HEK293 (cell line): ENCODE measurements around the gene AK1.

ENCODE experiments used
- CTCF ChIA-PET: fragments of 350-600 bp; formaldehyde crosslinking; extraction: SDS; loops from one replicate; lab custom pipeline; 2021; ENCODE audit warnings: antibody characterized with exemption; lab: Yijun Ruan, JAX
- POLR2A ChIA-PET: fragments of 300-600 bp; formaldehyde crosslinking; extraction: SDS; loops from one replicate; lab custom pipeline; 2020; ENCODE audit warnings: antibody characterized with exemption, inconsistent platforms; lab: Yijun Ruan, JAX
- H3K27ac ChIP-seq: fragments of 200-500 bp; sonication (Bioruptor generic); 2 replicates; pipeline ENCODE4 v1.5.1; 2014; ENCODE audit warnings: low read depth, low read length, control low read depth, inconsistent platforms; ENCODE audit errors: extremely low read depth
- H3K36me3 ChIP-seq, 2 experiments: fragments of 200-500 bp in 1 of 2; sonication (Bioruptor generic) in 1 of 2; 1 replicate in 1 of 2; 2 replicates in 1 of 2; pipeline ENCODE4 v1.5.1; 2014 to 2017; ENCODE audit warnings: inconsistent platforms in 2 of 2, low read length in 2 of 2; ENCODE audit not compliant: control insufficient read depth in 2 of 2, insufficient read depth in 1 of 2
- H3K4me1 ChIP-seq: fragments of 200-500 bp; sonication (Bioruptor generic); 2 replicates; pipeline ENCODE4 v1.5.1; 2014; ENCODE audit warnings: mild to moderate bottlenecking, low read length, inconsistent platforms; ENCODE audit not compliant: control insufficient read depth, insufficient read depth
- H3K4me3 ChIP-seq: 2 replicates; pipeline ENCODE4 v1.5.1; 2011; ENCODE audit warnings: low read depth, mild to moderate bottlenecking, control low read depth, low read length, moderate library complexity
- H3K9me3 ChIP-seq: fragments of 200-500 bp; sonication (Bioruptor generic); 2 replicates; pipeline ENCODE4 v1.5.1; 2014; ENCODE audit warnings: low read depth, low read length, inconsistent platforms; ENCODE audit not compliant: control insufficient read depth, insufficient read depth
- EGR2 ChIP-seq: fragments of 450-650 bp; formaldehyde crosslinking; IDR thresholded peaks from 2 replicates; pipeline ENCODE4 v1.5.1; 2016; ENCODE audit warnings: low read depth, missing biosample characterization, missing genetic modification characterization
- GLIS1 ChIP-seq: fragments of 450-650 bp; formaldehyde crosslinking; IDR thresholded peaks from 2 replicates; pipeline ENCODE4 v1.5.1; 2016; ENCODE audit warnings: missing biosample characterization, missing genetic modification characterization
- HIC1 ChIP-seq: fragments of 450-650 bp; formaldehyde crosslinking; IDR thresholded peaks from 2 replicates; pipeline ENCODE4 v1.5.1; 2016; ENCODE audit warnings: missing biosample characterization, missing genetic modification characterization
- HOXD13 ChIP-seq: sonication (generic); formaldehyde crosslinking; IDR thresholded peaks from 2 replicates; pipeline ENCODE4 v1.8.0; 2022; ENCODE audit warnings: missing genetic modification reagents, borderline replicate concordance
- KLF17 ChIP-seq: fragments of 450-650 bp; formaldehyde crosslinking; IDR thresholded peaks from 2 replicates; pipeline ENCODE4 v1.5.1; 2016; ENCODE audit warnings: missing biosample characterization, missing genetic modification characterization
- REPIN1 ChIP-seq: fragments of 450-650 bp; formaldehyde crosslinking; IDR thresholded peaks from 2 replicates; pipeline ENCODE4 v1.5.1; 2017; ENCODE audit warnings: missing biosample characterization, missing genetic modification characterization, low read depth
- SALL2 ChIP-seq: fragments of 450-650 bp; formaldehyde crosslinking; IDR thresholded peaks from 2 replicates; pipeline ENCODE4 v1.5.0; 2017; ENCODE audit warnings: missing biosample characterization, mild to moderate bottlenecking, missing genetic modification characterization, borderline replicate concordance
- SP3 ChIP-seq: fragments of 450-650 bp; formaldehyde crosslinking; IDR thresholded peaks from 2 replicates; pipeline ENCODE4 v1.5.1; 2016; ENCODE audit warnings: missing biosample characterization, missing genetic modification characterization
- ZBTB21 ChIP-seq: fragments of 450-650 bp; formaldehyde crosslinking; IDR thresholded peaks from 2 replicates; pipeline ENCODE4 v1.5.1; 2017; ENCODE audit warnings: missing biosample characterization, missing genetic modification characterization
- ZNF114 ChIP-seq: fragments of 450-650 bp; formaldehyde crosslinking; IDR thresholded peaks from 2 replicates; pipeline ENCODE4 v1.5.0; 2017; ENCODE audit warnings: missing biosample characterization, missing genetic modification characterization
- ZNF274 ChIP-seq, 2 experiments: fragments of 200-500 bp in 1 of 2; fragments of 450-650 bp in 1 of 2; sonication (Bioruptor generic) in 1 of 2; formaldehyde crosslinking in 1 of 2; IDR thresholded peaks; 2 replicates each; pipeline versions ENCODE4 v1.5.1 to v1.6.1; 2014 to 2016; ENCODE audit warnings: borderline replicate concordance in 1 of 2, inconsistent platforms in 1 of 2, low read length in 1 of 2, missing biosample characterization in 1 of 2, missing genetic modification characterization in 1 of 2
- ZNF335 ChIP-seq: fragments of 450-650 bp; formaldehyde crosslinking; conservative IDR thresholded peaks from 2 replicates; pipeline ENCODE4 v1.5.1; 2016; ENCODE audit warnings: missing biosample characterization, missing genetic modification characterization
- ZNF473 ChIP-seq: fragments of 450-650 bp; formaldehyde crosslinking; IDR thresholded peaks from 2 replicates; pipeline ENCODE4 v1.5.1; 2017; ENCODE audit warnings: missing biosample characterization, missing genetic modification characterization
- ZNF548 ChIP-seq: fragments of 450-650 bp; formaldehyde crosslinking; IDR thresholded peaks from 2 replicates; pipeline ENCODE4 v1.5.1; 2016; ENCODE audit warnings: missing biosample characterization, missing genetic modification characterization
- ZNF692 ChIP-seq: fragments of 450-650 bp; formaldehyde crosslinking; IDR thresholded peaks from 2 replicates; pipeline ENCODE4 v1.5.1; 2016; ENCODE audit warnings: missing biosample characterization, missing genetic modification characterization
- ZNF747 ChIP-seq: fragments of 450-650 bp; formaldehyde crosslinking; IDR thresholded peaks from 2 replicates; pipeline ENCODE4 v1.5.1; 2016; ENCODE audit warnings: missing biosample characterization, missing genetic modification characterization
- ZNF791 ChIP-seq: fragments of 450-650 bp; formaldehyde crosslinking; IDR thresholded peaks from 2 replicates; pipeline ENCODE4 v1.5.1; 2016; ENCODE audit warnings: missing biosample characterization, missing genetic modification characterization
- ZXDB ChIP-seq: fragments of 450-650 bp; formaldehyde crosslinking; IDR thresholded peaks from 2 replicates; pipeline ENCODE4 v1.5.1; 2016; ENCODE audit warnings: missing biosample characterization, missing genetic modification characterization

AK1 gene

GRCh38 chr9:127844821-127845359 is 32.6 kb downstream of the AK1 start:
- CTCF ChIA-PET = interaction anchor here (0.7 to 2.0 kb wide), 6 partner anchors 9 to 110 kb away, joined by 3 to 7 read pairs (median 3); partner anchors contain the start of gene TOR2A
- no peaks in the 10 kb centered on the region for H3K36me3 ChIP-seq
- H3K27ac ChIP-seq = no peak overlapping the region
- no peaks in the 10 kb centered on the region for H3K4me1 ChIP-seq
- TF ChIP-seq HIC1 = no peak
- no peak for TF ChIP-seq ZNF747 (tag by site-specific recombination)
- no peaks in the 10 kb centered on the region for H3K9me3 ChIP-seq
- H3K4me3 ChIP-seq = no peak overlapping the region
- POLR2A ChIA-PET = no interaction called here

- no peaks in the 10 kb centered on the region for H3K36me3 ChIP-seq
- H3K4me3 ChIP-seq = no peak overlapping the region
- no peaks in the 10 kb centered on the region for H3K4me1 ChIP-seq
- H3K9me3 ChIP-seq = no peaks in the 10 kb centered on the region
- POLR2A ChIA-PET = no interaction called here
- no peak overlapping the region for H3K27ac ChIP-seq
- CTCF ChIA-PET = interaction anchor here (0.8 to 1.5 kb wide), 4 partner anchors 15 to 275 kb away, joined by 3 to 8 read pairs (median 4); partner anchors contain the start of gene CDK9
- no peak for TF ChIP-seq HOXD13 (CRISPR knock-in tag)
- no peak for TF ChIP-seq REPIN1
- no peak for TF ChIP-seq KLF17 (tag by site-specific recombination)
- TF ChIP-seq ZNF791 (tag by site-specific recombination) = no peak
- no peak for TF ChIP-seq SP3 (tag by site-specific recombination)
These were observed 36.2 kb downstream of the AK1 start for GRCh38 chr9:127841087-127841835.

GRCh38 chr9:127838375-127839078 is 38.9 kb downstream of the AK1 start:
- TF ChIP-seq EGR2 (tag by site-specific recombination) (0 out of 2 replicates have a peak, but pooled peaks have one; percentile 19), ZNF692 (no peak), ZXDB (tag by site-specific recombination) (no peak), ZNF548 (tag by site-specific recombination) (no peak), SALL2 (no peak), GLIS1 (peak; percentile 25; the same call in 1 of the 2 replicates), ZNF114 (tag by site-specific recombination) (no peak), ZBTB21 (tag by site-specific recombination) (no peak), ZNF473 (tag by site-specific recombination) (no peak), ZNF335 (tag by site-specific recombination) (no peak), ZNF274 (IDR thresholded peaks at IDR 0.05; ENCODE audit: low read length) (no peak), ZNF274 (tag by site-specific recombination; IDR thresholded peaks at IDR 0.05; ENCODE audit: borderline replicate concordance) (no peak)
- TF ChIP-seq, all 188 proteins: peak for 2
- Histone ChIP-seq H3K9me3 (no peaks in the 10 kb centered on the region), H3K4me3 (no peak overlapping the region), H3K36me3 (no peaks in the 10 kb centered on the region), H3K27ac (no peak overlapping the region), H3K4me1 (no peaks in the 10 kb centered on the region)
- CTCF ChIA-PET = interaction anchor here (0.7 to 1.3 kb wide), 2 partner anchors 31 to 248 kb away, joined by 4 to 6 read pairs; no protein-coding TSS in a partner anchor
- POLR2A ChIA-PET = no interaction called here
